Measurements from ENCODE around the gene TSC1.

The TSC1 gene

GRCh38 chr9:132863096-132863495 is 81.3 kb downstream of the TSC1 start:
- no peak for DNase-seq (ENCODE audit: low spot score)

- no peak for DNase-seq (ENCODE audit: low spot score)
Observed at GRCh38 chr9:132862533-132862932, 81.9 kb downstream of the TSC1 start.

DNA sequence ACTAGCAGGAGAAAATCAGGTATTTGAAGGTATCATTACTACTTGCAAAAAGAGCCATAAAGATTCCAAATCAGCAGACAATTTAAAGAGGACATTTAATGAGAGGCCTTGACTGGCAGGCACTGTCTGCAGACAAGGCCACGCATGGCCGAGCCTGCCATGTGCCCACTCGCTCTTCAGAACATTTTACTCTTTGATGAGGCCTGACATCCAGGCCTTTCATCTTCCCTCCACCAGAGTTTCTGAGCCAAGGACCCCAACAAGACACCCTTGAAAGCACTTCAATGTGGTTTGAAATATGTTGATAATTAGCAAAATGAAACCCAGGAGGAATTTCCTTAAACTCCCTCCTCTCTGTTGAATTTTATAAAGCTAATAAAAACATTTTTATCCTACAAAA is 82.8 kb downstream of the TSC1 start:
- DNase-seq (ENCODE audit: low spot score) = no peak

DNA sequence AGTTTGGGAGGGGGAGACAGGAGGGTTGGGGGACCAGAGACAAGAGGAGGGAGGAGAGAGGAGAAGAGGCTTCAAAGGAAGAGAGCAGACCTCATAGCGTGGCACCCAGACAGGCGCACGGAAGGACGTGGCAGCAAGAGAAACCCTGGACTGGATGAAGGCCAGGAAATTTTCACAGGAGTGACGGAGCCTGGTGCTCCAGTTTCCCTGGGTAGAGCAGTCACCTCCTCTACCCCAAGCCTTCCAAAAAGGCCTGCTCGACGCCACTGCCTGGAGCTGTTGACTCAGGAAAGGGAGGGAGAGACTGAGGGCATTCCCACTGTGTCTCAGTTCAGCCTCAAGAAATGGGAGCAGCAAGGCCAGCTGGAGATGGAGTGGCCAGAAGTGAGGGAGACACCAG is 85.7 kb downstream of the TSC1 start:
- no peak for DNase-seq (ENCODE audit: low spot score)

DNA sequence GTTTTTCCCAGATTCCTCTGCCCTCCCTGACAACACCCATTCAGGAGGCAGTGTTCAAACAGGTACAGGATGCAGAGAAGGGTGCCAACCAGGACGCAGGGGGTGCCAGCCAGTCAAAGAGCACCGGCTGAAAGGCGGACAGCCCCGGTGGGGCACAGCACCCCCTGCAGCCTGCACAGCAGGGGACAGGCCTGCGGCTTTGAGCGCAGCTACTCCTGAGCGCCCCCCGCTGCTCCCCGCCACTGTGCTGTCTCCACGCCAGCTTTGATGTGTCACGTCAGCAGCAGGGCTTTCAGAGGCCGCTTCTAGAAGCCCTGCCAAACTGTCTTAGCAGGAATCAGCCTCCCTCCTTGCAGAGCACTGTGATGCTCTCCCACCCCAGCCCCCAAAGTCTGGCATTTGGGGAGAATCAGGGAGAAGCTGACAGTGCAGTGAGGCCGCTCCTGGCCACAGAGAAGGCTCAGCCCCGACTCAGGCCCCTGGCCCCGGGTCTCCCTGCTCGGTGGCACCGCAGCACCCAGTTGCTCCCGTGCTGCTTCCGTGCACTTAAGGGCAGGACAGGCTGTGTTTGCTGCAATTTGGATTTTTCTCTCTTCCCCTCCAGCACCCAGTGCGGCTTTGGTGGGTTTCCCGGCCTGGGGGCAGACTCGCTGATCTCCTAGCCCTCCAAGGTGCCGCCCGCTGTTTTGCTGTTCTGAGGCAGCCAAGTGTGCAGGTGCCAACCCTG is 86.6 kb downstream of the TSC1 start:
- no peak for DNase-seq (ENCODE audit: low spot score)

DNA sequence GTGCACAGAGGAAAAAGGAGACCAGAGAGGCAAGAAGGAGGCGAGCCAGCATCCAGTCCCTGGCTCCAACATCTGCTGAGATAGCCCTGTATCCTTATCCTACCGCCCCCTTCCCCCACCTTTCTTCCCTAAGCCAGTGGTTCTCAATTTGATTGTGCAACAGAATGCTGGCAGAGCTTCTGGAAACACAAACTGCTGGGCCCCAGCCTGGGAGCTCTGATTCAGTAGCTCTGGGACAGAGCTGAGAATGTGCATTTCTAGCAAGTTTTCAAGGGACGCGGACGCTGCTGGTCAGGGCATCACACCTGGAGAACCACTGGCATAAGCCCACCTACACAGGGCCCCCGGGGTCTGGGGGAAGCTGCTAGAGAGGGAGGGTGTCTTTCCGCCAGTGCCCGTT is 87.4 kb downstream of the TSC1 start:
- DNase-seq (ENCODE audit: low spot score) = no peak

GRCh38 chr9:132855904-132856303 is 88.5 kb downstream of the TSC1 start:
- DNase-seq (ENCODE audit: low spot score) = no peak

- DNase-seq (ENCODE audit: low spot score) = no peak
Observed at GRCh38 chr9:132854832-132855231, 89.6 kb downstream of the TSC1 start.

DNA sequence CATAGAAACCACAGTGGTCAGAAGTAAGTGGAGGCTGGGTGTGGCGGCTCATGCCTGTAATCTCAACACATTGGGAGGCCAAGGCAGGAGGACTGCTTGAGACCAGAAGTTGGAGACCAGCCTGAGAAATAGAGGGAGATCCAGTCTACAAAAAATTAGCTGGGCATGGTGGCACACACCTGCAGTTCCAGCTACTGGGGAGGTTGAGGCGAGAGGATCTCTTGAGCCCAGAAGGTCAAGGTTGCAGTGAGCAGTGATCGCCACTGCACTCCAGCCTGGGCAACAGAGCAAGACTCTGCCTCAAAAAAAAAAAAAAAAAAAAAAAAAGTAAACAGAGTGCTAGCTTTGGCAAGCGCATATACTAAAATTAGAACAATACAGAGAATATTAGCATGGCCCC is 90.9 kb downstream of the TSC1 start:
- no peak for DNase-seq (ENCODE audit: low spot score)

- DNase-seq (ENCODE audit: low spot score) = no peak
Observed at GRCh38 chr9:132849185-132849706, 95.2 kb downstream of the TSC1 start.

DNA sequence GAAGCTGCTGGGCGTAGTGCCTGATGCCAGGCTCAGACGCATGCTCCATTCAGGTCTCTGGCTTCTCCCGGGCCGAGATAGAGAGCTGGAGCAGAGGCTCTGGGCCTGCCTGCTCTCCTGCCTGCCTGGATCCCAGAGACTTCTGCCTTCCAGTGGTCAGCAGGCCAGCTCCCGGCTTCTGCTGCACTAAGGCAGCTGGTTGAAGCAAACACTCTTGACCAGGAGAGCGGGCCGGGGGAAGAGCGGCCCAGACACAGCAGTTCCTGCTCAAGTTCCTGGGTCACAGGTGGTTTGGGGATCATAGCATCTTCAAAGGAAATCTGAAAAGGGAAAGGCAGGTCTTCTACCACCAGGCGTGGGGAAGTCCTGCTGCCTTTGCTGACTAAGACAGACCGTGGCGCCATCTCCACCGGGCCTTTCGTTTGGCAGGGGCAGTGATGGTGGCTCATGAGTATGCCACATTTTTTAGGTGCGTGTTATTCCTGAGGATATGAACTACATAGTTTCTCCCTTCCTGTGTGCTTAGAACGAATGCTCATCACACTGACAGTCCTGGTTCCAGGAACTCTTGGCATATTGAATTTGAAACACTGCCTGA is 97.4 kb downstream of the TSC1 start:
- no peak for DNase-seq (ENCODE audit: low spot score)

GRCh38 chr9:132846109-132846917 is 98.1 kb downstream of the TSC1 start:
- DNase-seq (ENCODE audit: low spot score) = no peak

GRCh38 chr9:132842124-132843044 is 102.0 kb downstream of the TSC1 start:
- no peak for DNase-seq (ENCODE audit: low spot score)
